Neural crest cell (in vitro differentiated cells): ENCODE results near the gene CCNL1. TPM values are rescaled to one million over a fixed set of nuclear protein-coding genes. Genes with fewer than 3 reads are reported as not detected.

ENCODE experiments used
- DNase-seq: peaks from one replicate; pipeline ENCODE4 v3.0.0; 2021; ENCODE audit warnings: low read depth, mixed read lengths, low spot score
- H3K27ac Mint-ChIP-seq: one replicate; pipeline ENCODE4 v1.8.0; 2021; ENCODE audit warnings: mild to moderate bottlenecking, mixed read lengths; ENCODE audit not compliant: unreplicated experiment
- H3K27me3 Mint-ChIP-seq: 2 replicates; pipeline ENCODE4 v1.8.0; 2021; ENCODE audit warnings: low read depth, mild to moderate bottlenecking, mixed read lengths
- H3K36me3 Mint-ChIP-seq: 2 replicates; pipeline ENCODE4 v1.8.0; 2021; ENCODE audit warnings: low read depth, mild to moderate bottlenecking, mixed read lengths
- H3K4me1 Mint-ChIP-seq: 2 replicates; pipeline ENCODE4 v1.8.0; 2021; ENCODE audit warnings: mixed read lengths
- H3K4me3 Mint-ChIP-seq: one replicate; pipeline ENCODE4 v1.8.0; 2021; ENCODE audit warnings: mild to moderate bottlenecking, mixed read lengths
- H3K9me3 Mint-ChIP-seq: 2 replicates; pipeline ENCODE4 v1.8.0; 2021; ENCODE audit warnings: mixed read lengths
- CTCF ChIP-seq: fragments of 200-600 bp; sonication (generic); conservative IDR thresholded peaks from 2 replicates; pipeline ENCODE4 v1.5.0; 2021; ENCODE audit warnings: antibody characterized with exemption, mild to moderate bottlenecking
- long read RNA-seq: library from polyadenylated mRNA; unstranded; transcript quantifications from one replicate; pipeline ENCODE4 v2.0.0, GENCODE V29; 2020
- total RNA-seq: library from RNA; stranded (reverse); gene quantifications from 2 replicates; pipeline ENCODE4 v1.2.1, GENCODE V29; 2021

Gene CCNL1
- total RNA-seq, result 127 and 136 TPM in 2 replicates
- long read RNA-seq, full-length matches to known transcripts, result 56 of 117 reads
- long read RNA-seq, partial matches to known transcripts, result 33 of 117 reads
- long read RNA-seq, other reads (novel, unspliced or antisense), result 28 of 117 reads

GRCh38 chr3:157159762-157160657, at the start of gene CCNL1:
TSS of gene CCNL1 (minus strand) at chr3:157160147. CDS start at chr3:157160094, 53 bp downstream.
- H3K4me1 Mint-ChIP-seq, result peaks cover 59% of the 10 kb centered on the region
- H3K27me3 Mint-ChIP-seq, result no peaks in the 10 kb centered on the region
- H3K36me3 Mint-ChIP-seq, result peaks cover 23% of the 10 kb centered on the region
- peak; percentile 19 for TF ChIP-seq CTCF
- peak within 1 kb of the TSS; percentile 99 for H3K27ac Mint-ChIP-seq
- H3K4me3 Mint-ChIP-seq, result peak within 1 kb of the TSS; percentile 99
- H3K9me3 Mint-ChIP-seq, result no peaks in the 10 kb centered on the region
- peak; percentile 85 for DNase-seq

GRCh38 chr3:157204880-157205279, 44.9 kb upstream of the CCNL1 start:
- Mint-ChIP-seq H3K27me3 (no peaks in the 10 kb centered on the region), H3K4me1 (peaks cover 24% of the 10 kb centered on the region), H3K4me3 (no peak overlapping the region), H3K27ac (no peak overlapping the region), H3K36me3 (no peaks in the 10 kb centered on the region), H3K9me3 (no peaks in the 10 kb centered on the region)
- no peak for TF ChIP-seq CTCF
- no peak for DNase-seq

GRCh38 chr3:157204431-157204830, 44.5 kb upstream of the CCNL1 start:
- Mint-ChIP-seq H3K27ac (no peak overlapping the region), H3K27me3 (no peaks in the 10 kb centered on the region), H3K4me1 (peaks cover 22% of the 10 kb centered on the region), H3K4me3 (no peak overlapping the region), H3K9me3 (peaks cover 2% of the 10 kb centered on the region), H3K36me3 (peaks cover 2% of the 10 kb centered on the region)
- no peak for DNase-seq
- TF ChIP-seq CTCF, result peak; percentile 74

GRCh38 chr3:157201648-157202278, 41.8 kb upstream of the CCNL1 start:
- peaks cover 13% of the 10 kb centered on the region for H3K4me1 Mint-ChIP-seq
- no peak for DNase-seq
- H3K36me3 Mint-ChIP-seq, result peaks cover 2% of the 10 kb centered on the region
- no peak overlapping the region for H3K27ac Mint-ChIP-seq
- H3K4me3 Mint-ChIP-seq, result no peak overlapping the region
- peak; percentile 62 for TF ChIP-seq CTCF
- H3K27me3 Mint-ChIP-seq, result no peaks in the 10 kb centered on the region
- H3K9me3 Mint-ChIP-seq, result peaks cover 2% of the 10 kb centered on the region

- Mint-ChIP-seq H3K4me3 (no peak overlapping the region), H3K9me3 (peaks cover 7% of the 10 kb centered on the region), H3K4me1 (peaks cover 7% of the 10 kb centered on the region), H3K27ac (no peak overlapping the region), H3K36me3 (peaks cover 7% of the 10 kb centered on the region), H3K27me3 (no peaks in the 10 kb centered on the region)
- no peak for TF ChIP-seq CTCF
- no peak for DNase-seq
Observed at GRCh38 chr3:157199841-157200240, 39.9 kb upstream of the CCNL1 start.
